HG03097 (cell line): ENCODE measurements around the gene AZU1.
"Not testable (repeated sequence)": the region's sequence is repeated elsewhere in the genome, so short reads cannot be mapped to it uniquely, and the experiment has no call there.

Experiments used
- ATAC-seq: cut with Tn5 transposase; IDR thresholded peaks from one replicate; pipeline ENCODE4 v1.9.1; 2021; ENCODE audit not compliant: unreplicated experiment, low FRiP score

AZU1 gene

DNA sequence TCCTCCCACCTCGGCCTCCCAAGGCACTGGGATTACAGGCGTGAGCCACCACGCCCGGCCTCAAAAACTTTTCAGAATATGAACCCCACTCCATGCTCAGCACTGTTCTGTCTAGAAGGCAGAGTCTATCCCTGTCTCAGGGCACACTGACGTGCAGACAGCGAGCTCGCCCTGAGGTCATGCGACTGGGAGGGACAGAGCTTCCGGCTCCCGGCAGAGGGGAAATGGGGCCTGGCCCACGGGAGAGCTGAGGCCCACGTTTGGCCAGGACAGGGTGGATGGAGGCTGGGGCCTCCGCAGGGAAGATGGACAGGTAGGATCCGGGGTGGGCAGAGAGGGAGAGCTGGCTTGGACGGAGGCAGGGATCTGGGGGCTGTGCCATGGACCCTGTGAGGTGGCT is 2.8 kb upstream of the AZU1 start:
- no peak for ATAC-seq

DNA sequence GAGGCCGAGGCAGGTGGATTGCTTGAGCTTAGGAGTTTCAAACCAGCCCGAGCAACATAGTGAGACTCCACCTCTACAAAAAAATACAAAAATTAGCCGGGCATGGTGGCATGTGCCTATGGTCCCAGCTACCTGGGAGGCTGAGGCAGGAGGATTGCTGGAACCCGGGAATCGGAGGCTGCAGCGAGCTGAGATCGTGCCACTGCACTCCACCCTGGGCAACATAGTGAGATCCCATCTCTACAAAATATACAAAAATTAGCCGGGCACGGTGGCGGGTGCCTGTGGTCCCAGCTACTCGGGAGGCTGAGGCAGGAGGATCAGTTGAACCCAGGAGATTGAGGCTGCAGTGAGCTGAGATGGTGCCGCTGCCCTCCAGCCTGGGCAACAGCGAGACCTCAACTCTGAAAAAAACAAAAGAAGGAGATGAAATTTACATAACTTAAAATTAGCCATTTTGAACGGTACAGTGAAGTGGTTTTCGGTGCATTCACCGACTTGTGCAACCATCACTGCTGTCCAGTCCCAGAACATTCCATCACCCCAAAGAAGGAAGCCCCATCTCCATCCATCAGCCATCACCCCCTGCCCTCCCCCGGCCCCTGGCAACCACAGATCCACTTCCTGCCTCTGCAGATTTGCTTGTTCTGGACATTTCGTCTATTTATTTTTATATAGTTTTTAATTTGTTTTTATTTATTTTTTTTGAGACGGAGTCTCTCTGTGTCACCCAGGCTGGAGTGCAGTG is 1.6 kb upstream of the AZU1 start:
- ATAC-seq = no peak

DNA sequence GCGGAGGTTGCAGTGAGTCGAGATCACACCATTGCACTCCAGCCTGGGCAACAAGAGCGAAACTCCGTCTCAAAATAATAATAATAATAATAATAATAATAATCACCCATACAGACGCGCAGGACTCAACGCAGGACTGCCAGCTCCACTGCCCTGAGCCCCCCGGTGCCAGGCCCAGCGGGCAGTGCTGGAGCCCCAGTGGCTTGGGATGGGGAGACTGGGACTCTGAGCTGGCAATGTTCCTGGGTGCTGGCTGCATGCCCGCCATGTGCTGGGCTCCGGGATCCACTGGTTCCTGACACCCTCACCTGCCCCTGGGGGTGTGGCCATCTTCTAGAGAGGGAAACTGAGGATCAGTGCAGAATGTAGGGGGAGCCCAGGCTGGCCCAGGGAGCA is 325 bp upstream of the AZU1 start:
- no peak for ATAC-seq

DNA sequence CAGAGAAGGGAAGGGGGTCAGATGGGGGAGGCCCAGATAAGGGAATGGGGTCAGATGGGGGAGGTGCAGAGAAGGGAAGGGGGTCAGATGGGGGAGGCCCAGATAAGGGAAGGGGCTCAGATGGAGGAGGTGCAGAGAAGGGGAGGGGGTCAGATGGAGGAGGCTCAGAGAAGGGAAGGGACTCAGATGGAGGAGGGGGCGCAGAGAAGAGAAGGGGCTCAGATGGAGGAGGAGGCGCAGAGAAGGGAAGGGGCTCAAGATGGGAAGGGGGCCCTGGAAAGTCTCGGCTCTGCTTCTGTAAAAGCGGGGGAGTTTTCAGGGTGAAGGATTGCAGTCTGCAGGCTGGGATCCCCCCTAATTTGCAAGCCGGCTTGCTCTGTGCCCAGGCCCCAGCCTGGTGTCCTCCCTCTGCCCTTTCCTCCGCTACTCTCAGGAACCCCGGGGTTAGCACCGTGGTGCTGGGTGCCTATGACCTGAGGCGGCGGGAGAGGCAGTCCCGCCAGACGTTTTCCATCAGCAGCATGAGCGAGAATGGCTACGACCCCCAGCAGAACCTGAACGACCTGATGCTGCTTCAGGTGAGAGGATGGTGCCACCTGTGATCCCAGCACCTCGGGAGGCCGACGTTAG is 1.6 kb downstream of the AZU1 start:
- ATAC-seq = no peak

DNA sequence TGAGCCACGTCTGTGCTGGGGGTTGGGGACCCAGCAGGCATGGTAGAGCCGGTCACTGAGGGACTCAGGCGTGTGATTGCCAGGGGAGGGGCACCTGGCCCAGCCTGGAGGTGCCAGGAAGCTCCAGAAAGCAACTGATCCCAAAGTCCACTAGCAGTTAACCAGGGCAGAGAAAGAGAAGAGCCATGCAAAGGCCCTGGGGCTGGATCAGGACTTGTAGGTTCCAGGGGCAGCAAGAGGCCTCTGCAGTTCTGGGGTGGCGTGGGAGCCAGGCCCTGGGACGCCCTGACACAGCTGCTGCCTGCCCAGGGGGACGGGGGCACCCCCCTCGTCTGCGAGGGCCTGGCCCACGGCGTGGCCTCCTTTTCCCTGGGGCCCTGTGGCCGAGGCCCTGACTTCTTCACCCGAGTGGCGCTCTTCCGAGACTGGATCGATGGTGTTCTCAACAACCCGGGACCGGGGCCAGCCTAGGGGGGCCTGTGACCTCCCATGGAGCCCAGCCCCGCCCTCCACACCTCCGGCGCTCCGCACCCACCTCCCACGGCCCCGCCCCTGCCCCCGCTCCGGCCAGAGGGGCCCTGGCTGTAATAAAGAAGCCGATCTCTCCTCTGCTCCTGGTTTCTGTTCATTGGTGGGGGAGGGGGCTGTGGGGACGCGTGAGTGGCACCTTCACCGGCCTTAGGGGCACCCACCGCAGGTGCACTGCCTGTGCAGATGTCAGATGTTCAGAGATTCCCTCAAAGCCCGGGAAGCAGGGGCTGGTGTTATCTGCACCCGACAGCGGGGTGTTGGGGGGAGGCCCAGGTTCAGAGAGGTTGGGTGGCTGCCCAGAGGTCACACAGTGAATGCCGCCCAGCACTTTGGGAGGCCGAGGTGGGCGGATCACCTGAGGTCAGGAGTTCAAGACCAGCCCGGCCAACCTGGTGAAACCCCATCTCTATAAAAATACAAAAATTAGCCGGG is 4.1 kb downstream of the AZU1 start:
- ATAC-seq = no peak

DNA sequence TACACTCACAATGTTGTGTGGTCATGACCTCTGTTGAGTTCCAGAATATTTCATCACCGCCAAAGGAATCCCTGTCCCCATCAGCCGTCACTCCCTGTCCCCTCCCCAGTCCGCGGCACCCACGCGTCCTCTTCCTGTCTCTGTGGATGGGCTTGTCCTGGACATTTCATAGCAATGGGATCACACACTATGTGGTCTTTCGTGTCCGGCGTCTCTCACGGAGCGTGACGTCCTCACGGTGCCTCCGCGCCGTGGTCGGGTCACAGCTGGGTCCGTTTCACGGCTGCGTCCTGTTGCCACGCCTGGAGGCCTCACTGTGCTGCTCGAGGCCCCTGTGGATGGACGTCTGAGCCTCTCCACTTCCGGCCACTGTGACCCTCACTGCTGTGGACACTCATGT is 6.6 kb downstream of the AZU1 start:
- no peak for ATAC-seq

DNA sequence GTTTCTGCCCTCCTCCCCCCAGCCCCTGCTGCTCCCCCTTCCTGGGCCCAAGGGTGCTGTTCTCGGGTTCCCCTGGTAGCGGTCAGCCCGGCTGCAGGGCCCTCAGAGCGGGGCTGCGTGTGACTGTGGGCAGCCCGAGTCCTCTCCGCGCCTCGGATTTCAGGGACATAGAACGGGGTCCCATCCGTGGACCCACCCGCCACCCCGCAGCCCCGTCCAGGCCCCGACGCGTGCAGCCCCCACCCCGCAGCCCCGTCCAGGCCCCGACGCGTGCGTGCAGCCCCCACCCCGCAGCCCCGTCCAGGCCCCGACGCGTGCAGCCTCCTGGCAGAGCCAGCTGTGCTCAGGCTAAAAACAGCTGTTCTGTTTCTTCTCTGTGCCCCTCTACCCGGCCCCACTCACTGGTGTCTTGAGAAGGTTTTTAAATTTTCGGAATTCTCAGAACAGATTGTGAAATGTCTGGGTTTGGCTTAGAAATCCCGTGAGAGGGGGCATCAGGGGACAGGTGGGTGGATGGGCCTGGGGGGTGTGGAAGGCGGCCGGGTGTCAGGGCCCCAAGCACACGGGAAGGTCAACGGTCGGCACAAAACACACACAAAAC is 7.7 kb downstream of the AZU1 start:
- no peak for ATAC-seq

DNA sequence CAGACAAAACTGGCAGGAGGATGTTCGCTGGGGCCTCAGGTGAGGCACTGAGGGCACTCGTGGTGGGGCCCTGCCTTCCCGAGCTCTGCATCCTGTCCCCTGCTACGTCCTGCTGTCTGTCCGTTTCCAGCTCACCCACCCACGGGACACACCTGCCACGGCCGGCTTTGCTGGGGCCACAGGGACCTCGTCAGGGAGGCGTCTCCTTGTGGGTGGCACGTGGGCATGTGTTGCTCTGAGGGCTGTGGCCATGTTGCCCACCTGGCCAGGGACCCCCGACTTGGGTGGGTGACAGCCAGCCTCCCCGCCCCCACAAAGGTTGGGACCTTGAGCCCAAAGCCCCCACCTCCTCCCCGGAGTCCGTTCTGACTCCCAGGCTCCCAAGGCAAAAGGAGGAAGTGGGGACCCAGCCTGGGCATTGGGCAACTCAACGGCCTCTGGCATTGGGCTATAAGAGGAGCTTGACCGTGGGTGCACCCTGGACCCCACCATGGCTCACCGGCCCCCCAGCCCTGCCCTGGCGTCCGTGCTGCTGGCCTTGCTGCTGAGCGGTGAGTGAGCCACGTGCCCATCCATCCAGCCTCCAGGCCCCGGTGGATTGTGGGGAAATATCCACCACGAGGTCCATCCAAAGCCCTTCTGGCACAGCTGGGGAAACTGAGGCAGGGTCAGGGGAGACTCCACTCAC is 13.0 kb downstream of the AZU1 start, which contains the start of gene PRTN3:
PRTN3 (plus strand) TSS at position 481 of the 688 bp plus-strand sequence; CDS start at position 491, 10 bp downstream.
- ATAC-seq = no peak

DNA sequence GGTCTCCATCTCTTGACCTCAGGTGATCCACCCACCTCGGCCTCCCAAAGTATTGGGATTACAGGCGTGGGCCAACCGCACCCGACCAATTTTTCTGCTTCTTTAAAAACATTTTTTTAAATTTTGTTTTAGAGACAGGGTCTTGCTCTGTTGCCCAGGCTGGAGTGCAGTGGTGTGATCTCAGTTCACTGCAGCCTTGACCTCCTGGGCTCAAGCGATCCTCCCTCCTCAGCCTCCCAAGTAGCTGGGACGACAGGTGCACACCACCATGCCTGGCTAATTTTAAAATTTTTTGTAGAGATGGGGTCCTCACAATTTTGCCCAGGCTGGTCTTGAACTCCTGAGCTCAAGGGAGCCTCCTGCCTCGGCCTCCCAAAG is 15.2 kb downstream of the AZU1 start:
- not testable (repeated sequence) for ATAC-seq

DNA sequence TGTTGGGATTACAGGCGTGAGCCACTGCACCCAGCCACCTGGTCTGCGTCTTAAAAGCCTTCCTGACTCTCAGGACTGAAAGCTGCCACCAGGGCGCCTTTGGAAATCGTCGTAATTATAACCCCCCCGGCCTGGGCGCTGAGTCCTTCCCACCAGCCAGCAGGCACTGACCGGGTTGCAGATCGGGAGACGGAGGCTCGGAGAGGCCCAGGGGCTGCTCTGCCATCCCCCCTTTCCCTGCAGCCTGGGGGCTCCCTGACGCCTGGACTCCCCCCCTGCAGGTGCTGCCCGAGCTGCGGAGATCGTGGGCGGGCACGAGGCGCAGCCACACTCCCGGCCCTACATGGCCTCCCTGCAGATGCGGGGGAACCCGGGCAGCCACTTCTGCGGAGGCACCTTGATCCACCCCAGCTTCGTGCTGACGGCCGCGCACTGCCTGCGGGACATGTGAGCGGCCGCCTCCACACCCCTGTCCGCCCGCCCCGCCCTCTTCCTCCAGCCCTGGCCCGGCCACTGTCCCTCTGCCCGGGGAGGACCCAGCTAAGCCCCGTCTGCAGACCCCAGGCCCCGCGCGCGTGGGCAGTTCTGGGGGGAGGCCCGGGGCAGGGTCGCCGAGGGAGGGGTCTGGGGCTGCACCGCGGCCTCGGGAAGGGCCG is 15.7 kb downstream of the AZU1 start:
- ATAC-seq = no peak

DNA sequence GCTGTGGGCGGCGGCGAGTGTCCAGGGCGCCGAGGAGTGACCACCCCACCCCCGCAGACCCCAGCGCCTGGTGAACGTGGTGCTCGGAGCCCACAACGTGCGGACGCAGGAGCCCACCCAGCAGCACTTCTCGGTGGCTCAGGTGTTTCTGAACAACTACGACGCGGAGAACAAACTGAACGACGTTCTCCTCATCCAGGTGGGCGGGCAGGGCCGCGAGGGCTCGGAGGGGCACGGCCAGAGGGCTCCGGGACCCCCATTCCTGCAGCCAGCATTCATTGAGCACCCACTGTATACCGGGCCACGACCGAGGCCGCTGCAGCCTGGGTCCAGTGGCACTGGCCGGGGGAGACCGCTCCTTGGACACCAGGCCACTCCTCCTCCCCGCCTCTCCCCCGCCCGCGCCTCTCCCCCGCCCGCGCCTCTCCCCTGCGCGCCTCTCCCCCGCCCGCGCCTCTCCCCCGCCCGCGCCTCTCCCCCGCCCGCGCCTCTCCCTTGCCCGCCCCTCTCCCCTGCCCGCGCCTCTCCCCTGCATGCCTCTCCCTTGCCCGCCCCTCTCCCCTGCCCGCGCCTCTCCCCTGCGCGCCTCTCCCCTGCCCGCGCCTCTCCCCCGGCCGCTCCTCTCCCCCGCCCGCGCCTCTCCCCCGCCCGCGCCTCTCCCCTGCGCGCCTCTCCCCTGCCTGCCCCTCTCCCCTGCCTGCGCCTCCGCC is 16.4 kb downstream of the AZU1 start:
- ATAC-seq = no peak

DNA sequence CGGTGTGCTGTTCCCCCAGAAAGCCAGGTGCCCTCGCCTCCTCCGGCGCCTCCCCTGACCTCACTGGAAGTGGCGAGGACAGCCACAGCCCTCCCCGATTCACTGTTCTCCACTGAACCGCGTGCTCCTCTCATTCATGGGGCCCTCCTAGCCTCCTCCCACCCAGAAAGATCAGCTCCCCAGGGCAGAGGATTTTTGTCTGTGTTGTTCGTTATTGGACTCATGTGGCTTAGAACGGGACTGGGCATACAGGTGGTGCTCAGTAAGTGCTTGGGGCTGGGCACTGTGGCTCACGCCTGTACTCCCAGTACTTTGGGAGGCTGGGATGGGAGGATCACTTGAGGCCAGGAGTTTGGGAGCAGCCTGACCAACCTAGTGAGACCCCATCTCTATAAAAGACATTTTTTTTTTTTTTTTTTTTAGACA is 16.9 kb downstream of the AZU1 start:
- no peak for ATAC-seq

DNA sequence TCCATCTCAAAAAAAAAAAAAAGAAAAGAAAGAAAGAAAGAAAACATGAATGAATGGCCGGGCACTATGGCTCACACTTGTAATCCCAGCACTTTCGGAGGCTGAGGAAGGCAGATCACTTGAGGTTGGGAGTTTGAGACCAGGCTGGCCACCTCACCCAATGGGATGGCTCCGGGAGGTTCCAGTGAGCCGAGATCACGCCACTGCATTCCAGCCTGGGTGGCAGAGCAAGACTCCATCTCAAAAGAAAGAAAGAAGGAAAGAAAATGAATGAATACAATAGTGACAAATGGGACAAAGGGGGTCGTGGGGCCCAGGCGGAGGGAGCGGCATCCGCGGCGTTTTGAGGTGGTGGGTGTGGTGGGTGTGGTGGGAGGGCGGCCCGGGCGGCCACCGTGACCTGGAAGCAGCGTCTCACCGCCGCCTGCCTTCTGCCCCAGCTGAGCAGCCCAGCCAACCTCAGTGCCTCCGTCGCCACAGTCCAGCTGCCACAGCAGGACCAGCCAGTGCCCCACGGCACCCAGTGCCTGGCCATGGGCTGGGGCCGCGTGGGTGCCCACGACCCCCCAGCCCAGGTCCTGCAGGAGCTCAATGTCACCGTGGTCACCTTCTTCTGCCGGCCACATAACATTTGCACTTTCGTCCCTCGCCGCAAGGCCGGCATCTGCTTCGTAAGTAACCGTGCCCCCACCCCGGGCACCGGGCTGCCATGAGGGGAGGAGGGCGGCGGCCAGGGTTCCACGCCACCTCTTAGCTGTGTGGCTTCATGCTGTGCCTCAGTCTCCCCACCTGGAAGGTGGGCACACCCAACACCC is 18.3 kb downstream of the AZU1 start:
- no peak for ATAC-seq

DNA sequence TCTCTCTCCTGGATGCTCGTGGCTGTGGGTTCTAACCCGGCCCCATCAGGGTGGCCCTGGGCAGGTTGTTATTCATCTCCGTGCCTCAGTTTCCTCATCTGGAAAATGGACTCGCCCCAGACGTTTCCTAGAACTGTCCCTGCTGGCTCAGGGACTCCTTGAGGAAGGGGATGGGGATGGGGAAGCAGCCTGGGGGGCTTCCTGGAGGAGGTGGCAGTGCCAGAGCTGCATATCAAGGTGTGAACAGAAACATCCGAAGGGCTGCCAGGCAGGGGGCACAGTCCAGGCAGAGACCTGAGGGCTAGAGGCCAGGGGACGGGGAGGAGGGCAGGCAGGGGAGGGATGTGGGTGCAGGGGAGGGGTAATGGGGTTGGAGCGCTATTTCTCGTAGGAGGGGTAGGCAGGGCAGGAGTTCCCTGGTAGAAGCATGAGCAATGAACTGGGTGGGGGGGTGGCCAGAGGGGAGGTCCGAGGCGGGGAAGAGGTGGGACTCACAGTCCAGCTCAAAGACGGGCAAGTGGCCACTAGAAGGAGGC is 20.8 kb downstream of the AZU1 start:
- ATAC-seq = no peak

DNA sequence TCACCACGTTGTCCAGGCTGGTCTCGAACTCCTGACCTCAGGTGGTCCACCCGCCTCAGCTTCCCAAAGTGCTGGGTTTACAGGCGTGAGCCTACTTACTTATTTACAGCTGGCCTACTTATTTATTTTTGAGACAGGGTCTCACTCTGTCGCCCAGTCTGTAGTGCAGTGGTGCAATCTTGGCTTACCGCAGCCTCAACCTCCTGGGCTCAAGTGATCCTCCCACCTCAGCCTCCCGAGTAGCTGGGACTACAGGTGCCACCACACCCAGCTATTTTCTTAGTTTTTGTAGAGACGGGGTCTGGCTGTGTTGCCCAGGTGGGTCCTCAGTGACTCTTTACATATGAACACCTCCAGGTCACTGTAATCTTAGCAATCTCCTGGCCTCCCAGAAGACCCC is 21.6 kb downstream of the AZU1 start:
- ATAC-seq = not testable (repeated sequence)

DNA sequence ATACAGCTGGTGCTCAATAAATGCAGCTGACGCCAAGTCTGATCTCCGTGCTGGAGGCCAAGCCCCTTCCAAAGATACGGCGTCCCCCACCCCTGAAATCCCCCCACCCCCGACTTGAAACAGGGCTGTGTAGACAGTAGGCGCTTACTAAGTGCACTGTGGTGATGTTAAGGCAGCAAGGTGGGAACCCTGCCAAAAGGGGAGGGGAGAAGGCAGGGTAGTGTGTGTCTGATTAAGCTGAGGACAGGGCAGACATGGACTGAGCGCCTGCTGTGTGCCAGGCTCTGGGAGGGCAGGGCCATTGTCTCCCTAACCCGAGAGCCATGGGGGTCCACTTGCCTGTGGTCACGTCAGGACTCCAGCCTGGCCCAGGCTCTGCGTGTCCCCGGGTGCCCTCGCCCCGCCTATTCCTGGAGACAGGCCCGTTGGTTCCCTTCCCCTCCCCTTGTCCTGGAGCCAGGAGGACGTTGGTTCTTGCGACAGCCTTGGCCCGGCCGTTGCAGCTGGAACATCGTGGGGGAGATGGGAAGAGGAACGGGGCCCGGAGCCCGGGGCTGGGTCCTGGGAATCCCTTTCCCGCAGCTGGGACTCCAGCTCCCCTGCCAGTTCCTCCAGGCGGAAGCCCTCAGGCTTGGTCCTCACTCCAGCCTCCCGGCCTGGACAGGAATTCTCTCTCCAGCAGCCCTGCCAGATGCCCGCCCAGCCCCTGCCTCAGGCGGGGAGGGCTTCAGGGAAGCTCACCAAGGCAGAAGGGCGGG is 22.8 kb downstream of the AZU1 start:
- no peak for ATAC-seq

DNA sequence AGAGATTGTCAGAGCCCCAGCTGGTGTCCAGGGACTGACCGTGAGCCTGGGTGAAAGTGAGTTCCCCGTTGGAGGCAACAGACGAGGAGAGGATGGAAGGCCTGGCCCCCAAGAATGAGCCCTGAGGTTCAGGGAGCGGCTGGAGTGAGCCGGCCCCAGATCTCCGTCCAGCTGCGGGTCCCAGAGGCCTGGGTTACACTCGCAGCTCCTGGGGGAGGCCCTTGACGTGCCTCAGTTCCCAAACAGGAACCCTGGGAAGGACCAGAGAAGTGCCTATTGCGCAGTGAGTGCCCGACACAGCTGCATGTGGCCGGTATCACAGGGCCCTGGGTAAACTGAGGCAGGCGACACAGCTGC is 23.3 kb downstream of the AZU1 start:
- ATAC-seq = no peak
